ENCODE measurements around the gene LRIG1.

Gene LRIG1

DNA sequence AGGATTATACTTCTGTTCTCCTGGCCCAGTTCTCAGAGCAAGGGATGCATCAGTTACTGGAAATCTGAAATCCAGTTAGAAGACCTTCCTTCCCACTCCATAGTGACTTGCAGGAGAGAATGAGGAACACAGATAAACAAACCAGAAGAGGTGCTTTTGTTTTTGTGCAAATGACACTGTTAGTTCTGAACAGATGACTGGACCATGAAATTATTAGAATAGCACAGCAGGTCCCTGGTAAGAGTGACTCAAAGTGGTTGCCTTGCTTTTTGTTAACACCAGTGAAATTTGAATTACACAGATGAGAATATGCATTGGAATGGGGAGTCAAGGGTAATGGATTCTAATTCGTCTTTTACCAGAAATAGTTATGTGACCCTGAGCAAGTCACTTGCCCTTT lies 30.4 kb upstream of the LRIG1 start (continued):
- TF ChIP-seq, protein P1, sequence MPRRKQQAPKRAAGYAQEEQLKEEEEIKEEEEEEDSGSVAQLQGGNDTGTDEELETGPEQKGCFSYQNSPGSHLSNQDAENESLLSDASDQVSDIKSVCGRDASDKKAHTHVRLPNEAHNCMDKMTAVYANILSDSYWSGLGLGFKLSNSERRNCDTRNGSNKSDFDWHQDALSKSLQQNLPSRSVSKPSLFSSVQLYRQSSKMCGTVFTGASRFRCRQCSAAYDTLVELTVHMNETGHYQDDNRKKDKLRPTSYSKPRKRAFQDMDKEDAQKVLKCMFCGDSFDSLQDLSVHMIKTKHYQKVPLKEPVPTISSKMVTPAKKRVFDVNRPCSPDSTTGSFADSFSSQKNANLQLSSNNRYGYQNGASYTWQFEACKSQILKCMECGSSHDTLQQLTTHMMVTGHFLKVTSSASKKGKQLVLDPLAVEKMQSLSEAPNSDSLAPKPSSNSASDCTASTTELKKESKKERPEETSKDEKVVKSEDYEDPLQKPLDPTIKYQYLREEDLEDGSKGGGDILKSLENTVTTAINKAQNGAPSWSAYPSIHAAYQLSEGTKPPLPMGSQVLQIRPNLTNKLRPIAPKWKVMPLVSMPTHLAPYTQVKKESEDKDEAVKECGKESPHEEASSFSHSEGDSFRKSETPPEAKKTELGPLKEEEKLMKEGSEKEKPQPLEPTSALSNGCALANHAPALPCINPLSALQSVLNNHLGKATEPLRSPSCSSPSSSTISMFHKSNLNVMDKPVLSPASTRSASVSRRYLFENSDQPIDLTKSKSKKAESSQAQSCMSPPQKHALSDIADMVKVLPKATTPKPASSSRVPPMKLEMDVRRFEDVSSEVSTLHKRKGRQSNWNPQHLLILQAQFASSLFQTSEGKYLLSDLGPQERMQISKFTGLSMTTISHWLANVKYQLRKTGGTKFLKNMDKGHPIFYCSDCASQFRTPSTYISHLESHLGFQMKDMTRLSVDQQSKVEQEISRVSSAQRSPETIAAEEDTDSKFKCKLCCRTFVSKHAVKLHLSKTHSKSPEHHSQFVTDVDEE (CRISPR knock-in tag; IDR thresholded peaks at IDR 0.05) = no peak
- no peak for TF ChIP-seq ZC3H10 (CRISPR knock-in tag; IDR thresholded peaks at IDR 0.05)

DNA sequence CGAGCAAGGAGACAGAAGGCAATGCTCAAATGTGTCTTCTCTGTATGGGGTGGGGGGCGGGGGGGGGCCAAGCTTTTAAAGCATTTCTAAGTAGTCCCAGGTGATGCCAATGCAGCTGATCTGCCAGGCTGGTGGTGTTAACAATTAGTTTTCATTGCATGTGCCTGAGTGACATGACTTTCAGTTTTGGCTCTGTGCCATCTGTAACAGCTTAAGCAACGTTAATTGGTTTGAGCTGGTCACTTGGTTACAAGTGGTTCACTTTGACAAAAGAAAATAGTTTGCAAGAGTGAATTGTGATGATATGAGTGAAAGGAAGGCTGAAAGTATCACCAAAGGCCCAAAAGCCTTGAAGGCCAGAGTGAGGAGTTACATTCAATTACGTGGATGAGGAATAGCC lies 26.4 kb upstream of the LRIG1 start:
- no peak for ATAC-seq
- TF ChIP-seq, protein P2, sequence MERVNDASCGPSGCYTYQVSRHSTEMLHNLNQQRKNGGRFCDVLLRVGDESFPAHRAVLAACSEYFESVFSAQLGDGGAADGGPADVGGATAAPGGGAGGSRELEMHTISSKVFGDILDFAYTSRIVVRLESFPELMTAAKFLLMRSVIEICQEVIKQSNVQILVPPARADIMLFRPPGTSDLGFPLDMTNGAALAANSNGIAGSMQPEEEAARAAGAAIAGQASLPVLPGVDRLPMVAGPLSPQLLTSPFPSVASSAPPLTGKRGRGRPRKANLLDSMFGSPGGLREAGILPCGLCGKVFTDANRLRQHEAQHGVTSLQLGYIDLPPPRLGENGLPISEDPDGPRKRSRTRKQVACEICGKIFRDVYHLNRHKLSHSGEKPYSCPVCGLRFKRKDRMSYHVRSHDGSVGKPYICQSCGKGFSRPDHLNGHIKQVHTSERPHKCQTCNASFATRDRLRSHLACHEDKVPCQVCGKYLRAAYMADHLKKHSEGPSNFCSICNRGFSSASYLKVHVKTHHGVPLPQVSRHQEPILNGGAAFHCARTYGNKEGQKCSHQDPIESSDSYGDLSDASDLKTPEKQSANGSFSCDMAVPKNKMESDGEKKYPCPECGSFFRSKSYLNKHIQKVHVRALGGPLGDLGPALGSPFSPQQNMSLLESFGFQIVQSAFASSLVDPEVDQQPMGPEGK (CRISPR knock-in tag; IDR thresholded peaks at IDR 0.05; ENCODE audit: borderline replicate concordance) = no peak
- TF ChIP-seq, protein P3, sequence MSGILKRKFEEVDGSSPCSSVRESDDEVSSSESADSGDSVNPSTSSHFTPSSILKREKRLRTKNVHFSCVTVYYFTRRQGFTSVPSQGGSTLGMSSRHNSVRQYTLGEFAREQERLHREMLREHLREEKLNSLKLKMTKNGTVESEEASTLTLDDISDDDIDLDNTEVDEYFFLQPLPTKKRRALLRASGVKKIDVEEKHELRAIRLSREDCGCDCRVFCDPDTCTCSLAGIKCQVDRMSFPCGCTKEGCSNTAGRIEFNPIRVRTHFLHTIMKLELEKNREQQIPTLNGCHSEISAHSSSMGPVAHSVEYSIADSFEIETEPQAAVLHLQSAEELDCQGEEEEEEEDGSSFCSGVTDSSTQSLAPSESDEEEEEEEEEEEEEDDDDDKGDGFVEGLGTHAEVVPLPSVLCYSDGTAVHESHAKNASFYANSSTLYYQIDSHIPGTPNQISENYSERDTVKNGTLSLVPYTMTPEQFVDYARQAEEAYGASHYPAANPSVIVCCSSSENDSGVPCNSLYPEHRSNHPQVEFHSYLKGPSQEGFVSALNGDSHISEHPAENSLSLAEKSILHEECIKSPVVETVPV (CRISPR knock-in tag; IDR thresholded peaks at IDR 0.05) = no peak
- no peak for TF ChIP-seq RARB (CRISPR knock-in tag; IDR thresholded peaks at IDR 0.05)
- TF ChIP-seq GLIS3 (CRISPR knock-in tag; IDR thresholded peaks at IDR 0.05) = no peak
- TF ChIP-seq ISL1 (CRISPR knock-in tag; IDR thresholded peaks at IDR 0.05) = no peak
- no peak for TF ChIP-seq ARNTL (CRISPR knock-in tag; IDR thresholded peaks at IDR 0.05; ENCODE audit: borderline replicate concordance, low read depth)
- no peak for TF ChIP-seq ZFP3 (CRISPR knock-in tag; IDR thresholded peaks at IDR 0.05)
- no peak for TF ChIP-seq ZNF70 (CRISPR knock-in tag; IDR thresholded peaks at IDR 0.05)
- no peak for TF ChIP-seq TCF4 (CRISPR knock-in tag; IDR thresholded peaks at IDR 0.05; ENCODE audit: borderline replicate concordance)
- TF ChIP-seq, protein P4, sequence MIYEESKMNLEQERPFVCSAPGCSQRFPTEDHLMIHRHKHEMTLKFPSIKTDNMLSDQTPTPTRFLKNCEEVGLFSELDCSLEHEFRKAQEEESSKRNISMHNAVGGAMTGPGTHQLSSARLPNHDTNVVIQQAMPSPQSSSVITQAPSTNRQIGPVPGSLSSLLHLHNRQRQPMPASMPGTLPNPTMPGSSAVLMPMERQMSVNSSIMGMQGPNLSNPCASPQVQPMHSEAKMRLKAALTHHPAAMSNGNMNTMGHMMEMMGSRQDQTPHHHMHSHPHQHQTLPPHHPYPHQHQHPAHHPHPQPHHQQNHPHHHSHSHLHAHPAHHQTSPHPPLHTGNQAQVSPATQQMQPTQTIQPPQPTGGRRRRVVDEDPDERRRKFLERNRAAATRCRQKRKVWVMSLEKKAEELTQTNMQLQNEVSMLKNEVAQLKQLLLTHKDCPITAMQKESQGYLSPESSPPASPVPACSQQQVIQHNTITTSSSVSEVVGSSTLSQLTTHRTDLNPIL (CRISPR knock-in tag; IDR thresholded peaks at IDR 0.05; ENCODE audit: low read depth) = no peak
- no peak for TF ChIP-seq TOX (CRISPR knock-in tag; IDR thresholded peaks at IDR 0.05; ENCODE audit: borderline replicate concordance)

DNA sequence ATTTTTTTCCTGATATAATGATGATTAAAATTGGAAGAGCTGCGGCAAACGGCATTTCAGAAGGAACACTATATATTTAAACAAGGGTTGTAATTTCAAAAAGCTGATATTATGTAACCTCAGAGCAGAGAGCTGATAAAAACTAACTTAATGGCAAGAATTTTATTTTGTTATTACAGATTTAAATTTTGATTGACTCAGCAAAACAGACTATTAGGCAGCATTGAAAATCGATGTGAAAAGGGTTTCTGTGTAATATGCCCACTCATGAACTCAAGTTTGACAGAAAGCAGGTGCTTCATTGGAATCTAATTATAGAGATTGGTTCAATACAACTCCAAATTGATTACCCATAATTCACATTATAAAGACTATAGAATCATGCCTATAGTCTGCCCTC lies 24.9 kb upstream of the LRIG1 start:
- no peak for ATAC-seq
- TF ChIP-seq OSR1 (CRISPR knock-in tag; IDR thresholded peaks at IDR 0.05) = no peak
- TF ChIP-seq, protein P5, sequence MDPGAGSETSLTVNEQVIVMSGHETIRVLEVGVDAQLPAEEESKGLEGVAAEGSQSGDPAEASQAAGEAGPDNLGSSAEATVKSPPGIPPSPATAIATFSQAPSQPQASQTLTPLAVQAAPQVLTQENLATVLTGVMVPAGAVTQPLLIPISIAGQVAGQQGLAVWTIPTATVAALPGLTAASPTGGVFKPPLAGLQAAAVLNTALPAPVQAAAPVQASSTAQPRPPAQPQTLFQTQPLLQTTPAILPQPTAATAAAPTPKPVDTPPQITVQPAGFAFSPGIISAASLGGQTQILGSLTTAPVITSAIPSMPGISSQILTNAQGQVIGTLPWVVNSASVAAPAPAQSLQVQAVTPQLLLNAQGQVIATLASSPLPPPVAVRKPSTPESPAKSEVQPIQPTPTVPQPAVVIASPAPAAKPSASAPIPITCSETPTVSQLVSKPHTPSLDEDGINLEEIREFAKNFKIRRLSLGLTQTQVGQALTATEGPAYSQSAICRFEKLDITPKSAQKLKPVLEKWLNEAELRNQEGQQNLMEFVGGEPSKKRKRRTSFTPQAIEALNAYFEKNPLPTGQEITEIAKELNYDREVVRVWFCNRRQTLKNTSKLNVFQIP (CRISPR knock-in tag; IDR thresholded peaks at IDR 0.05; ENCODE audit: borderline replicate concordance, low read depth) = no peak
- TF ChIP-seq, protein P4 (CRISPR knock-in tag; IDR thresholded peaks at IDR 0.05; ENCODE audit: low read depth) = no peak
- TF ChIP-seq, protein P1 (CRISPR knock-in tag; IDR thresholded peaks at IDR 0.05) = no peak
- TF ChIP-seq ZNF565 (CRISPR knock-in tag; conservative IDR thresholded peaks at IDR 0.05; ENCODE audit: low read depth) = no peak
- TF ChIP-seq, protein P2 (CRISPR knock-in tag; IDR thresholded peaks at IDR 0.05; ENCODE audit: borderline replicate concordance) = no peak
- TF ChIP-seq ZNF8 (CRISPR knock-in tag; IDR thresholded peaks at IDR 0.05) = no peak
- TF ChIP-seq BACH2 (CRISPR knock-in tag; IDR thresholded peaks at IDR 0.05; ENCODE audit: borderline replicate concordance) = no peak
- TF ChIP-seq ZFP3 (CRISPR knock-in tag; IDR thresholded peaks at IDR 0.05) = no peak
- no peak for TF ChIP-seq TCF4 (CRISPR knock-in tag; IDR thresholded peaks at IDR 0.05; ENCODE audit: borderline replicate concordance)
- no peak for TF ChIP-seq ISL1 (CRISPR knock-in tag; IDR thresholded peaks at IDR 0.05)
- no peak for TF ChIP-seq GLIS3 (CRISPR knock-in tag; IDR thresholded peaks at IDR 0.05)
- TF ChIP-seq ZNF70 (CRISPR knock-in tag; IDR thresholded peaks at IDR 0.05) = no peak
- TF ChIP-seq SNAI2 (CRISPR knock-in tag; IDR thresholded peaks at IDR 0.05) = no peak
- no peak for TF ChIP-seq ARNTL (CRISPR knock-in tag; IDR thresholded peaks at IDR 0.05; ENCODE audit: borderline replicate concordance, low read depth)
- TF ChIP-seq ZFP30 (CRISPR knock-in tag; IDR thresholded peaks at IDR 0.05) = no peak
- no peak for TF ChIP-seq PPARA (CRISPR knock-in tag; IDR thresholded peaks at IDR 0.05; ENCODE audit: borderline replicate concordance)
